Endothelial cell (in vitro differentiated cells): ENCODE results near the gene AP1G2. TPM values are rescaled to one million over a fixed set of nuclear protein-coding genes. Genes with fewer than 3 reads are reported as not detected.

ENCODE experiments used
- DNase-seq: peaks from one replicate; pipeline ENCODE4 v3.0.0; 2021; ENCODE audit warnings: low spot score
- H3K27ac Mint-ChIP-seq: one replicate; pipeline ENCODE4 v1.8.0; 2021; ENCODE audit warnings: mixed read lengths, inconsistent platforms; ENCODE audit not compliant: unreplicated experiment
- H3K27me3 Mint-ChIP-seq: one replicate; pipeline ENCODE4 v1.8.0; 2021; ENCODE audit warnings: mild to moderate bottlenecking, moderate library complexity, mixed read lengths, inconsistent platforms; ENCODE audit not compliant: unreplicated experiment
- H3K36me3 Mint-ChIP-seq: one replicate; pipeline ENCODE4 v1.8.0; 2021; ENCODE audit warnings: mild to moderate bottlenecking, low read depth, mixed read lengths, inconsistent platforms; ENCODE audit not compliant: unreplicated experiment
- H3K4me1 Mint-ChIP-seq: one replicate; pipeline ENCODE4 v1.8.0; 2021; ENCODE audit warnings: mild to moderate bottlenecking, mixed read lengths, inconsistent platforms; ENCODE audit not compliant: unreplicated experiment
- H3K4me3 Mint-ChIP-seq: one replicate; pipeline ENCODE4 v1.8.0; 2021; ENCODE audit warnings: mild to moderate bottlenecking, mixed read lengths, inconsistent platforms; ENCODE audit not compliant: unreplicated experiment
- H3K9me3 Mint-ChIP-seq: one replicate; pipeline ENCODE4 v1.8.0; 2021; ENCODE audit warnings: mixed read lengths, inconsistent platforms; ENCODE audit not compliant: unreplicated experiment
- total RNA-seq: library from RNA; stranded (reverse); fragmentation: NEBNext Ultra II Directional; extraction: Animal tissue kit (Norgen Biotek cat#: 25700); gene quantifications from one replicate; pipeline ENCODE4 v1.2.1, GENCODE V29; 2021; ENCODE audit not compliant: unreplicated experiment
- TF ChIP-seq, protein P1 (sequence below): fragments of 200-600 bp; sonication (generic); IDR thresholded peaks from one replicate; pipeline ENCODE4 v1.5.0; 2021; ENCODE audit warnings: antibody characterized with exemption; ENCODE audit not compliant: unreplicated experiment

The AP1G2 gene
- total RNA-seq, 1 donor from 2014 or later, result 134 TPM

DNA sequence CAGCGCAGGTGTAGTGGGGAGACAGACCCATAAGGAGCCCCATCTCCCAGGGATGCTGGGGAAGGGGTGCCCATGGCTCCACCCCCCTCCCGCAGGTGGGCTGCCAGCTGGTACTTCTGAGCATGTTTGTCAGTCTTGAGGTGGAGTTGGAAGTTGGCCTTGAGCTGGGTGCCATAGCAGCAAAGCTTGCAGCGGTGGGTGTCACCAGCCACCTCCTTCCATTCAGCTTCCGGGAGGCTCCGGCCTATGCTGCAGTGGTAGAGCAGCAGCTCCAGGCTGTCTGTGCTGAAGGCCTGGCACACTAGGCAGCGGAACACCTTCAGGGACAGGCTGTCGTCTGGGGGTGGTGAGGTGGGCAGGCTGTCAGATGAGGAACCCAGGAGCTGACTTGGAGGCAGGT is 34.9 kb downstream of the AP1G2 start:
- H3K27me3 Mint-ChIP-seq, result peaks cover 22% of the 10 kb centered on the region

DNA sequence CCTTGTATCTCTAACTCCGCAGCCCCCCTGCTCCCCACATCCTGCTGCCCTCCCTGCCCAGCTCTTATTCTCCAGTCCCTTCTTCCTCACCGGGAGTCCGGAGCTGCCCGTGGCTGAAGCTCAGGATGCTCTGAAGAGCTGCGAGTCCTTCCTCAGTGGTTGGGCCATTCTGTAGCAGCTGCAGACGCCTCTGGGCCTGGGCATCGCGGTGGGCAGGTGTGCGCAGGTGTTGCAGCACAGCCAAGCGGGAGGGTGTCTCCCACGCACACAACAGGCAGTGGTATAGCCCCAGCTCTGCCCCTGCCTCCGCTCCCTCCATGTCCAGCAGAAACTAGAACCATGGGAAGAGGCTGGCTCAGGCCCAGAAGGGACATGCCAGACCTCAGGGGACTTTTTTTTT is 36.2 kb downstream of the AP1G2 start:
- TF ChIP-seq, protein P1, sequence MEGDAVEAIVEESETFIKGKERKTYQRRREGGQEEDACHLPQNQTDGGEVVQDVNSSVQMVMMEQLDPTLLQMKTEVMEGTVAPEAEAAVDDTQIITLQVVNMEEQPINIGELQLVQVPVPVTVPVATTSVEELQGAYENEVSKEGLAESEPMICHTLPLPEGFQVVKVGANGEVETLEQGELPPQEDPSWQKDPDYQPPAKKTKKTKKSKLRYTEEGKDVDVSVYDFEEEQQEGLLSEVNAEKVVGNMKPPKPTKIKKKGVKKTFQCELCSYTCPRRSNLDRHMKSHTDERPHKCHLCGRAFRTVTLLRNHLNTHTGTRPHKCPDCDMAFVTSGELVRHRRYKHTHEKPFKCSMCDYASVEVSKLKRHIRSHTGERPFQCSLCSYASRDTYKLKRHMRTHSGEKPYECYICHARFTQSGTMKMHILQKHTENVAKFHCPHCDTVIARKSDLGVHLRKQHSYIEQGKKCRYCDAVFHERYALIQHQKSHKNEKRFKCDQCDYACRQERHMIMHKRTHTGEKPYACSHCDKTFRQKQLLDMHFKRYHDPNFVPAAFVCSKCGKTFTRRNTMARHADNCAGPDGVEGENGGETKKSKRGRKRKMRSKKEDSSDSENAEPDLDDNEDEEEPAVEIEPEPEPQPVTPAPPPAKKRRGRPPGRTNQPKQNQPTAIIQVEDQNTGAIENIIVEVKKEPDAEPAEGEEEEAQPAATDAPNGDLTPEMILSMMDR, result no peak
- peaks cover 38% of the 10 kb centered on the region for H3K36me3 Mint-ChIP-seq

More for the DNA sequence above, 34.9 kb downstream of the AP1G2 start:
- Mint-ChIP-seq H3K9me3 (no peaks in the 10 kb centered on the region), H3K36me3 (peaks cover 28% of the 10 kb centered on the region), H3K27ac (no peak overlapping the region), H3K4me1 (peaks cover 39% of the 10 kb centered on the region), H3K4me3 (peak overlapping the region; percentile 51)
- TF ChIP-seq, protein P1, result no peak
- no peak for DNase-seq

DNA sequence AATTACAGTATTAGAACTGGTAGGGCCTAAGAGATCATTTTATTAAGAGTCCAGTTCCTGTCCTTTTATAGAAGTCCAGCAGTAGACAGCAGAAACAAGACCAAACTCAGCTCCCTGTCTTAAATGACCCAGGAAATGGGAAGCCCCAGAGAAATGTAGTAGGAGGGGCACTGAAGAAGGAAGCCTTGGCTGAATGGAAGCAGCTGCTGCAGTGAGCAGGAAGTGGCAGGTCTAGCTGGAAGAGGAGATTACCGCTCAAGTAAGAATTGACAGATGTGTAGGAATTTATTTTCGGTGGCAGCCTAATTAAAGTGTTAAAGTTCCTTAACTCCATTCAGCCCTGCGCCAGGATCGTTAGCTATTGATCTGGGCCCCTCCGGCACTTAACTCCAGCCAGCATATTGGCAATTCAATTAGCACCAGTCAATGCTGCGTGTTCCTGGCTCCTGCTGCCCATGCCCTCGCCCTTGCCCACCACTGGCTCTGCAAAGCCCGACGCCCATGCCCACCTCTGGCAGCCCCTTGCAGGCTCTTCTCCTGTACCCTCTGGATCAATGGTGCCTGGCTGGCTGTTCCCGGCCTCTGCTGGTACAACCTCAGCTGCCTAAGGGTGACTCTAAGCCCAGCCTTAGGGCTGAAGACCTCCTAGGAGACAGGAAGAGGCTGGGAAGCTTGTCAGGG is 37.1 kb downstream of the AP1G2 start:
- no peaks in the 10 kb centered on the region for H3K9me3 Mint-ChIP-seq
- no peak for DNase-seq
- peak overlapping the region; percentile 90 for H3K27ac Mint-ChIP-seq
- peaks cover 29% of the 10 kb centered on the region for H3K27me3 Mint-ChIP-seq
- H3K4me1 Mint-ChIP-seq, result peaks cover 42% of the 10 kb centered on the region
- TF ChIP-seq, protein P1, result no peak
- H3K36me3 Mint-ChIP-seq, result peaks cover 38% of the 10 kb centered on the region
- peak overlapping the region; percentile 11 for H3K4me3 Mint-ChIP-seq

More for the DNA sequence above, 36.2 kb downstream of the AP1G2 start:
- H3K9me3 Mint-ChIP-seq, result no peaks in the 10 kb centered on the region
- peak overlapping the region; percentile 90 for H3K27ac Mint-ChIP-seq
- H3K4me1 Mint-ChIP-seq, result peaks cover 37% of the 10 kb centered on the region
- H3K27me3 Mint-ChIP-seq, result peaks cover 27% of the 10 kb centered on the region
- DNase-seq, result no peak
- H3K4me3 Mint-ChIP-seq, result peak overlapping the region; percentile 35

DNA sequence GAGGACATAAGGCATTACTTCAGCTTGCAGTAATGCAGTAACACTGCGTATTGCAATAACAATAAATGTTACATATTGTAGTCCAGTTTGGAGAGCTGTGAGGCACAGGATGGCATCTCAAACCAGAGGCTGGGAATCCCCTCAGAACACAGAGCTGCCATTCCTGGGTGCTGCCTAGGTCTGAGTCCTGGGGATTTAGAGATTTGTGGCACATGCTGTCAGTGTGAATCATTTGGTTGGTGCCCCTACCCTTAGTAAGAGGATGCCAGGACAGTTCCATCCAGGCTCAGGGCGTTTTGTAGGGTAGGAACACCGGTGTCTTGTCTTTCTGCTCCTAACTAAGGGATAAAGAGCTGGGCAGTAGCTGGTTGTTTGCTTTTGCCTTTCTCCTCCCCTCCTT is 38.6 kb downstream of the AP1G2 start:
- Mint-ChIP-seq H3K36me3 (peaks cover 39% of the 10 kb centered on the region), H3K27ac (peak overlapping the region; percentile 90), H3K9me3 (no peaks in the 10 kb centered on the region), H3K4me3 (no peak overlapping the region), H3K27me3 (peaks cover 27% of the 10 kb centered on the region), H3K4me1 (peaks cover 42% of the 10 kb centered on the region)
- DNase-seq, result no peak
- TF ChIP-seq, protein P1, result no peak

DNA sequence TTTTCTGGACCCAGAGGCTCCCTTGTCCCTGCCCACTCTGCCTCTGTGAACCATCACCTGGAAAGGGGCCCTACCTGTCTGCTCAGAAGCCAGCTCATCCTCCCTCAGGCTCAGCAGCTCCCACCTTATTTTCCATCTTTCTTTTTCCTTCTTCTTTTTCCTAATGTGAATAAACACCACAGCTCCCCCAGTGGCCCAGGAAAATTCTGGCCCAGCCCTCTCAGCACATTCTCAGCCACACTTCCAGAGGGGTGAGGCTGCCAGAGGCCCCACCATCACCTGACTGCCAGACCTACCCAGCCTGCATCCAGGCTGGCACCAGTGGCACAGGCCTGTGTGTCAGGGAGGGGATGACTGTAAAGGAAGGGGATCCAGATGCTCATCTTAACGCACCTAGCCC is 39.0 kb downstream of the AP1G2 start:
- no peak for DNase-seq
- TF ChIP-seq, protein P1, result peak; percentile 13
- Mint-ChIP-seq H3K27me3 (peaks cover 27% of the 10 kb centered on the region), H3K9me3 (no peaks in the 10 kb centered on the region), H3K27ac (peak overlapping the region; percentile 67), H3K4me3 (peak overlapping the region; percentile 82), H3K4me1 (peaks cover 42% of the 10 kb centered on the region), H3K36me3 (peaks cover 35% of the 10 kb centered on the region)
